Measurements from ENCODE around the gene ELAPOR2.

The ELAPOR2 gene, protein sequence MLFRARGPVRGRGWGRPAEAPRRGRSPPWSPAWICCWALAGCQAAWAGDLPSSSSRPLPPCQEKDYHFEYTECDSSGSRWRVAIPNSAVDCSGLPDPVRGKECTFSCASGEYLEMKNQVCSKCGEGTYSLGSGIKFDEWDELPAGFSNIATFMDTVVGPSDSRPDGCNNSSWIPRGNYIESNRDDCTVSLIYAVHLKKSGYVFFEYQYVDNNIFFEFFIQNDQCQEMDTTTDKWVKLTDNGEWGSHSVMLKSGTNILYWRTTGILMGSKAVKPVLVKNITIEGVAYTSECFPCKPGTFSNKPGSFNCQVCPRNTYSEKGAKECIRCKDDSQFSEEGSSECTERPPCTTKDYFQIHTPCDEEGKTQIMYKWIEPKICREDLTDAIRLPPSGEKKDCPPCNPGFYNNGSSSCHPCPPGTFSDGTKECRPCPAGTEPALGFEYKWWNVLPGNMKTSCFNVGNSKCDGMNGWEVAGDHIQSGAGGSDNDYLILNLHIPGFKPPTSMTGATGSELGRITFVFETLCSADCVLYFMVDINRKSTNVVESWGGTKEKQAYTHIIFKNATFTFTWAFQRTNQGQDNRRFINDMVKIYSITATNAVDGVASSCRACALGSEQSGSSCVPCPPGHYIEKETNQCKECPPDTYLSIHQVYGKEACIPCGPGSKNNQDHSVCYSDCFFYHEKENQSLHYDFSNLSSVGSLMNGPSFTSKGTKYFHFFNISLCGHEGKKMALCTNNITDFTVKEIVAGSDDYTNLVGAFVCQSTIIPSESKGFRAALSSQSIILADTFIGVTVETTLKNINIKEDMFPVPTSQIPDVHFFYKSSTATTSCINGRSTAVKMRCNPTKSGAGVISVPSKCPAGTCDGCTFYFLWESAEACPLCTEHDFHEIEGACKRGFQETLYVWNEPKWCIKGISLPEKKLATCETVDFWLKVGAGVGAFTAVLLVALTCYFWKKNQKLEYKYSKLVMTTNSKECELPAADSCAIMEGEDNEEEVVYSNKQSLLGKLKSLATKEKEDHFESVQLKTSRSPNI

DNA sequence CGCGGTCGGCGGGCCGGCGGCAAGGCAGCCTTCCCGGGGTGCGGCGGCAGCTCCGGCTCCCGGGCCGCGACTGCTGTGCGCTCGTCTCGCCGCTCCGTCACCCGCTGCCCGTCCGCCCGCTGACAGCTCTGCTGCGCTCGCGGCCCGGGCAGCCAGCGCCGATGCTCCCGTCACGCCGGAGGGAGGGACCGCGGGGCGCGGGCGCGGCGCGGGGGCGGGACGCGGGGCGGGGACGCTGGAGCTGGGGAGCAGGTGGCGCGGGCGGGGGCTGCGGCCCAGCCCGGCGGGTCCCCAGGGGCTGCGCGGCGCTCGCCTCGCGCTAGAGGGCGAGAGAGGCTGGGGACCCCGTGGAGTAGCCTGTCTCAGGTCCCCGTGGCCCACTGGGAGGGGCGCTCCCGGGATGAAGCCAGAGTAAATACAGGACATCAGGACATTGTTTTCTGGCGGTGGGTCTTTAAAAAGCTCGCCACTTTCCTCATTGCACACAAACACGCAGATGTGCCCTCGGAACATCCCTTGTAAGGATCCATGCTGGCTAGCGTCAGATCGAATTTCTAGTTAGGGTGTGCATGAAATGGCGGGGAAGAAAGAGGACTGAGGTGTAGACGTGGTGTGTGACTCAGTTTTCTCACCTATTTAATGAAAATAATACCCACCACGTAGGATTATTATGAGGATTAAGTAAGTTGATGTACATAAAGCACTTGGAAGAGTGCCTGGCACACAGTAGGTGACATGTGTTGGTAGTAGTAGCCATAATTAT, at the start of gene ELAPOR2:
TSS of gene ELAPOR2 (minus strand) at position 130 of the 763 bp plus-strand sequence. CDS start 141 bp downstream, outside the sequence.
- in situ Hi-C loops (cut with HindIII; ENCODE audit: low pct_ligation_motif_present, low sequenced_read_pairs), result no loop called here
- peak; percentile 4 for DNase-seq
- H3K36me3 ChIP-seq (replicated peaks), result no peaks in the 10 kb centered on the region
- H3K4me3 ChIP-seq (ENCODE audit: low read depth, low read length), result peak within 1 kb of the TSS; percentile 55
- peak; percentile 36 for TF ChIP-seq CTCF (IDR thresholded peaks at IDR 0.05; ENCODE audit: low read depth, low read length, missing control alignments)
- H3K27ac ChIP-seq, result no peak within 1 kb of the TSS
- H3K27me3 ChIP-seq (replicated peaks), result no peaks in the 10 kb centered on the region

DNA sequence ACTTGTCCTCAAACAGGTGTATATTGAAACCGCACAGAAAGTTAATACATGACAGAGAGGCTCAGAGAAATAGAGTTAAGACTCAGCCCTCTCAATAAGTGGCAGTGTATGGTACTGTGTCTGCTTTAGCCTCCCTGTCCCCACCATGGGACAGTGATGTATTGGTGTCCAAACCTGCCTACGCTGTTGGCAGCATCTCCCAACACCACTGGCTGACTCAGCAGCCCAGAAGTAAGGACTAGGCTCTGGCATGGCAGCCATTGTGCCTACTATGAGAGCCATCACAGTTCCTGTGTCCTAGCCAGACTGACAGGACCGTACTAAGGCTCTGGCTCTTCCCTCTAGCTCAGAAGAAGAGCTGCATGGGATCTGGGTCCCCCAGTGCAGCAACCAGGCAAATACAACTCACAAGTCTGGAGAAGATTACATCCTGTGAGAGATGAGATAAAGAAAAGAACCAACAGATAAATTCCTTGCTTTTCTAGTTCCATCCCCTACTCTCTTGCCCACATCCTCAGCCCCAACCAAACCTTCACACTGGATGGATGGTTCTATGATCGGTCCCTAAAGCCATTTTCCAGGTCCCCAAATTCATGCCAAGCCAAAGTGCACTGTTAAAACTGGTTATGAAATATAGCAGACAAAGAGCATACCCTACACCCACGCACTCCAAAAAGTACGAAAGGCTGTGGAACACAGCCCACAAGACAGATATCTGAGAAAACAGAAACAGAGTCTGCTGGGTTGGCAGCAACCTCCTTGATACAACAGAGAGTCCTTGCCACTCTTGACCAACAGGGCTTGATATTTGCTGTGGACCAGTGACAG, 48.7 kb upstream of the ELAPOR2 start:
- Histone ChIP-seq H3K27ac (no peak overlapping the region), H3K36me3 (replicated peaks) (no peaks in the 10 kb centered on the region), H3K4me3 (ENCODE audit: low read depth, low read length) (no peak overlapping the region), H3K27me3 (replicated peaks) (no peaks in the 10 kb centered on the region)
- DNase-seq, result no peak
- in situ Hi-C loops (cut with HindIII; ENCODE audit: low pct_ligation_motif_present, low sequenced_read_pairs), result no loop called here
- TF ChIP-seq CTCF (IDR thresholded peaks at IDR 0.05; ENCODE audit: low read depth, low read length, missing control alignments), result no peak

DNA sequence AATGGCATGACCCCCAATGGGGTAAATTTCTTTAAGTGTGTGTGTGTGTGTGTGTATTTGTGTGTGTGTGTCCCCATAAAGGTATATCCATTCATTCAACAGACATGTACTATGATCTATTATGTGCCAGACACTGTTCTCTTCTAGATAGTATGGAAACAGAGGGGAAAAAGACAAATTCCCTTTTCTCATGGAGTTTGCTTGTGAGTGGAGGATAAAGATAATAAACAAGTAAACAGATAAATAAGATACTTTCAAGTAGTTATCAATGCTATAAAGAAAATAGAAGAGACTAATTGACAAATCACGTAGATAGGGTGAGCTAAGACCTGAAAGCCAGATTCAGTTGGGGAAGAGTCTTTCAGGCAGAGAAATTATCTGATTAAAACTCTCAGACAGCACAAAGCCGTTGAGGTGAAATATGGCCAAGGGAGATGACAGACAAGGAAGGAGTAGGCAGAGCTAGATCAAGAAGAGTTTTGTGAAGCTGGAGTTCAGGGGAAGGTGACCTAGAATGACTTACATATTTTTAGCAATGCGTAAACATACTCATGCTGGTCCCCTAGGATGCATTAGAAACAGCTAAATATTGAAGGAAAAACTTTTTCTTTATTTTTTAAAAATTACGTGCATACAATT, 47.6 kb upstream of the ELAPOR2 start:
- Histone ChIP-seq H3K27ac (no peak overlapping the region), H3K4me3 (ENCODE audit: low read depth, low read length) (no peak overlapping the region), H3K36me3 (replicated peaks) (no peaks in the 10 kb centered on the region), H3K27me3 (replicated peaks) (no peaks in the 10 kb centered on the region)
- DNase-seq, result no peak
- no peak for TF ChIP-seq CTCF (IDR thresholded peaks at IDR 0.05; ENCODE audit: low read depth, low read length, missing control alignments)
- in situ Hi-C loops (cut with HindIII; ENCODE audit: low pct_ligation_motif_present, low sequenced_read_pairs), result no loop called here

DNA sequence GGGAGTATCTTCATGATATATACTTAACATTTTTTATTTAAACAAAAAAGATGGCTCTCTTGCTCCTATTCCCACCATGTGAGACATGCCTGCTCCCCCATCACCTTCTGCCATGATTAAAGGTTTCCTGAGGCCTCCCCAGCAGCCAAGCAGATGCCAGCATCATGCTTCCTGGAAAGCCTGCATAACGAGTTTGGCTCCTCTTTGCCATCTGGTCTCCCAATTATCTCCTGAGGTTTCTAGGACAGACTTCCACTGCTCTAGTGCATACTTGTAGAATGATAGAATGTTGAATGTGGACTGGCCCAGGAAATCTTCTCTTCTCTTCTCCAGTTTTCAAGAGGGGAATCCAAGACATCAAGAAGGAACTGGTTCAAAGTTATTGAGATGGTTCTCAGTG, 45.9 kb upstream of the ELAPOR2 start:
- DNase-seq, result no peak
- Histone ChIP-seq H3K27ac (no peak overlapping the region), H3K4me3 (ENCODE audit: low read depth, low read length) (no peak overlapping the region), H3K36me3 (replicated peaks) (no peaks in the 10 kb centered on the region), H3K27me3 (replicated peaks) (no peaks in the 10 kb centered on the region)
- no peak for TF ChIP-seq CTCF (IDR thresholded peaks at IDR 0.05; ENCODE audit: low read depth, low read length, missing control alignments)
- in situ Hi-C loops (cut with HindIII; ENCODE audit: low pct_ligation_motif_present, low sequenced_read_pairs), result no loop called here
